GM12801 (cell line): ENCODE measurements around the gene CTNNBL1.

Experiments
- TF ChIP-seq, protein P1 (sequence below): IDR thresholded peaks from one replicate; pipeline ENCODE4 v1.5.1; 2011; ENCODE audit warnings: control low read depth; ENCODE audit not compliant: insufficient read length; ENCODE audit errors: extremely low read depth

The CTNNBL1 gene

DNA sequence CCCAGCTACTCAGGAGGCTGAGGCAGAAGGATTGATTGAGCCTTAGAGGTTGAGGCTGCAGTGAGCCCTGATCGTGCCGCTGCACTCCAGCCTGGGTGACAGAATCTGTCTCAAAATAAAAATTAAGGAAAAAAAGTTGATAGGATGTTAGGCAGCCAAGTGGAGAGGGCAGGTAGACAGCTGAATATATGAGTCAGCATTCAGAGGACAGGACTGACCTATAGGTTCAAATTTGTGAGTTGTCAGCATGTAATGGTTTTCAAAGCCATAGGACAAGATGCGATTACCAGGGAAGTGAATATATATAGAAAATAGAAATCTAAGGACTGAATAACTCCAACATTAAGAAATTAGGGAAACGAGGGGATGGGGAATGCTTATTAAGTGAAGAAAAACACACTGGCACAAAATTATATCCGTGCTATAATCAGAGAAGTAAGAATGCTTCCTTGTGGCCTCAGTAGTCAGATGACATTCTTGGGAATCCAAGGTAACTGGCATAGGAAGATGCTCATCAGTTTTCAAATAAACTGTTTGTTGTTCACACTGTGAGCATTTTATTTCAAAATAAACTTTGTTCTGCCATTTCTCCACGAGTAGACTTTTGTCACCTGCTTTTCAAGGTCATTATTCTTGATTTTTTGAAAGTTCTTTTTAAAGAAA, 145.1 kb downstream of the CTNNBL1 start:
- TF ChIP-seq, protein P1, sequence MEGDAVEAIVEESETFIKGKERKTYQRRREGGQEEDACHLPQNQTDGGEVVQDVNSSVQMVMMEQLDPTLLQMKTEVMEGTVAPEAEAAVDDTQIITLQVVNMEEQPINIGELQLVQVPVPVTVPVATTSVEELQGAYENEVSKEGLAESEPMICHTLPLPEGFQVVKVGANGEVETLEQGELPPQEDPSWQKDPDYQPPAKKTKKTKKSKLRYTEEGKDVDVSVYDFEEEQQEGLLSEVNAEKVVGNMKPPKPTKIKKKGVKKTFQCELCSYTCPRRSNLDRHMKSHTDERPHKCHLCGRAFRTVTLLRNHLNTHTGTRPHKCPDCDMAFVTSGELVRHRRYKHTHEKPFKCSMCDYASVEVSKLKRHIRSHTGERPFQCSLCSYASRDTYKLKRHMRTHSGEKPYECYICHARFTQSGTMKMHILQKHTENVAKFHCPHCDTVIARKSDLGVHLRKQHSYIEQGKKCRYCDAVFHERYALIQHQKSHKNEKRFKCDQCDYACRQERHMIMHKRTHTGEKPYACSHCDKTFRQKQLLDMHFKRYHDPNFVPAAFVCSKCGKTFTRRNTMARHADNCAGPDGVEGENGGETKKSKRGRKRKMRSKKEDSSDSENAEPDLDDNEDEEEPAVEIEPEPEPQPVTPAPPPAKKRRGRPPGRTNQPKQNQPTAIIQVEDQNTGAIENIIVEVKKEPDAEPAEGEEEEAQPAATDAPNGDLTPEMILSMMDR, result no peak

DNA sequence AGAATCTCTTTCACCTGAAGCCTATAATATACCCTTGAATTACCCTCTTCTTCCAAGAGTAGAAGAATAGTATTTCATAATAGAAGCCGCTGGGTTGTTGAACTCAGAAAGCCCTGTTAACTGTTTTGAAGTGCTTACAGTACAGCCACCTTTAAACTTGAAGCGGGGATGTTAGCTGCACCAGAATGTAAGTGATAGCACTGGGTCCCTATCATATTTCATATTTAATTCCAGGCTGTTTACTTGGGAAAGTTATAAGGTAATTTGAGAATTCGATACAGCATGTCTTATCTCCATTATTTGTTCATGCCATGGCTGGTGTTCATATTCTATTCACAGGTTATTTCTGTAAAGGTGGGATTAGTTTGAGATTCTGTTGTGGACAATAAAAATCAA, 145.6 kb downstream of the CTNNBL1 start:
- TF ChIP-seq, protein P1, result no peak

DNA sequence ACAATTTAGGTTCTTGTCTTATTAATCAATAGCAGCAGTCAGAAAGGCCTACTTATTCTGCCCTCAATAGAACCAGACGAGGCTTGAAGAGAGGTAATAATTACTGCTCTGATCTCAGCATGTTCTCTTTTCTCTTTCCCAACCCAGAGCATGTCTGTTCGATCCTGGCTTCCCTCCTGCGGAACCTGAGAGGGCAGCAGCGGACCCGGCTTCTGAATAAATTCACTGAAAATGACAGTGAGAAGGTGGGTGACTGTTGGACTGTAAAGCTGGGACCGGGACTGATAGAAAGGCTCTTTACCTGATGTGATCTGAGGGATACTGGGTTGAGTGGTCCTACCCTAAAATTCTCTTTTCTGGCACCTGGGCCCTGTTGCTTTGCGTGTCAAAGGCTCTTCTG, 146.1 kb downstream of the CTNNBL1 start:
- TF ChIP-seq, protein P1, result no peak

DNA sequence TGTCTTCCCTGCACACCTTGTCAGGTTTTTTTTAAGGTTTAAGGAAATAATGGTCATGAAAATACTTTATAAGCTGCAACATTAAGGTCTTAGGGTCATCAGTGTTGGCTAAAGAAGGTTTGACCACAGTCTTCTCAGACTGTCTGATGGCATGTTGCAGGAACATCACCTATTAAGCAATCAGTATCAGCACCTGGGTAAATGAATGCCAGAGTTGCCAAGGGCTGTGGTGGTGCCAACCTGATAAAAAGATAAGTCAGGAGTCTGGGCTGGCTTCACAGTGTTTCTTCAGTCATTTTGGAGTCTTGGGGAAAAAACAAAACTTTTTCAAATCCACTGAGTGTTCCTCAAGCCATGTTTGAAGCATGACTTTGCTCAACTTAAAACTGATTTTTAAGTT, 147.6 kb downstream of the CTNNBL1 start:
- TF ChIP-seq, protein P1, result no peak

DNA sequence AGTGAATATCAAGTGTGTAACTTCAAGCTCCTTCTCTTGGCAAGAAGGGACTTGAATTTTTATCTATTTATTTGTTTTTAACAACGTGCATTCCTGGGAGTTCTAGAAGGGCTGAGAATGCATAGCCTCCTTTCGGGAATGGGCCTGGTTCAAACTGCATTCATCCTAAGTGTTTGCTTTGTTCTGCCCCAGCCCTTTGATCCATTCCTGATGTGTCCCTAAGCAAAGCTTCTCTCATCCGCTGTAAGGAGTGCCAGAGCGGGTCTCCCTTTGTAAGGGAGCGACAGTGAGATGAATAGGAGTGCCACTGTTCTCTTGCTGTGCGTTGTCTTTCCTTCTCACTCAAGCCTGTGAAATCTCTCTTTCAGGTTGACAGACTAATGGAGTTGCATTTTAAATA, 148.1 kb downstream of the CTNNBL1 start:
- TF ChIP-seq, protein P1, result no peak

DNA sequence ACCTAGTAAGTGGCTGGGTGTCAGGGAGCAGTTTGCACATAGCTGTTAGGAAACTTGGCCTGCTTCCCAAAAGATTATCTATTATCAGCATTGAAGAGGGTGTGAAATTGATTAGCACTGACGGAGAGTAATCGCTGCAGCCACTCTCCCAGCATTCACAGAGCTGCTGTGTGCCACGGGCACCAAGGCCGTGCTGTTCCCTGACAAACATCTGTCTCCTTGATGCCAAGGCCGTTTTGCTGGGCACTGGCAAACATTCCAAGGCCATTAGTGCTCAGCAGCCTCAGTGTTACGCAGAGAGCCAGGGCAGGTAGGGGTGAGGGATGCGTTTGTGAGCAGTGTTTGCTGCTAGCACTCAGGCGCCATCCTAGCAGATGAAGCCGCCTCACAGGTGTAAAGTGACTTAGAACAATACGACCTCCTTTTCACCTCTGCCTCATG, 151.4 kb downstream of the CTNNBL1 start:
- TF ChIP-seq, protein P1, result no peak

DNA sequence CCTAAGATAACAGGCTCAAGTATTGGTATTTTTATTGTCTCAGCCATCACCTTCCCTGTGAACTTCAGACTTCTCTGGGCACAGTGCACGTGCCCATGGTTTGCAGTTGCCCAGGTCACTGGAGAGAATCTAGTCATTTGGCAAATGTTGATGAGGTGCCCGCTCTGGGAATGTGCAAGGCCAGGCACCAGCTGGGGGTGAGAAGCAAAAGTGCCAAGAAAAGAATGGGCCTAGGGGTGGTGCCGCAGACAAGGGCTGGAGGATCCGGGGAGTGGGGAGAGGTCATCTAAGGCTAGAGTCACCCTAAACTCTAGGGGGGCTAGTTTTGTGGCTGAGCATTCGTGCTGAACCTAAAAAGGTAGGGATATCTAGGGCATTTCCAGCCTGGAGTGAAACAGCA, 152.0 kb downstream of the CTNNBL1 start:
- TF ChIP-seq, protein P1, result no peak
